HCT116 (cell line): ENCODE measurements around the gene SDF4. TPM values are rescaled to one million over a fixed set of nuclear protein-coding genes. Genes with fewer than 3 reads are reported as not detected.

Experiments
- ATAC-seq: fragments of 200-7000 bp; cut with Tn5 transposase; 2 replicates; pipeline ENCODE4 v1.9.1; 2020; ENCODE audit warnings: mild to moderate bottlenecking, moderate library complexity
- BruUV-seq: library from RNA; stranded (reverse); fragments of 400-500 nt; replicated peaks from 2 replicates; lab custom pipeline; 2021; lab: Mats Ljungman, UMichigan
- CTCF ChIA-PET: fragments of 300-600 bp; sonication (Branson Sonifier 250); formaldehyde crosslinking; loops from one replicate; lab custom pipeline; 2021; ENCODE audit warnings: antibody characterized with exemption; lab: Charles Lee
- POLR2A ChIA-PET: fragments of 300-600, 350-600 bp; sonication (Branson Sonifier 250); formaldehyde crosslinking; loops from one replicate; lab custom pipeline; 2021; ENCODE audit warnings: antibody characterized with exemption; lab: Charles Lee
- RAD21 ChIA-PET, 2 experiments: fragments of 300-600 bp; sonication (Branson Sonifier 250); formaldehyde crosslinking; loops; one replicate each; lab custom pipeline; 2023; ENCODE audit warnings: low total read pairs in 2 of 2; ENCODE audit not compliant: uncharacterized antibody in 2 of 2, unreplicated experiment in 2 of 2, low non-redundant PET in 1 of 2; lab: Charles Lee
- DNase-seq: peaks from one replicate; pipeline ENCODE4 v3.0.0-alpha.2; 2010; ENCODE audit warnings: low read depth, low spot score
- H2AFZ ChIP-seq: fragments of 200-600 bp; shearing (Covaris generic), sonication (generic); 2 replicates; pipeline ENCODE4 v1.6.1; 2017; ENCODE audit warnings: low read depth, mixed run types, mixed read lengths, antibody characterized with exemption, low read length; ENCODE audit not compliant: poor library complexity, severe bottlenecking
- H3K27ac ChIP-seq: 2 replicates; pipeline ENCODE4 v1.5.1; 2012; ENCODE audit warnings: low read depth, low read length
- H3K27me3 ChIP-seq: fragments of 200-600 bp; sonication (generic); 2 replicates; pipeline ENCODE4 v1.6.1; 2016; ENCODE audit warnings: mixed run types, low read length, mixed read lengths; ENCODE audit not compliant: insufficient read depth
- H3K36me3 ChIP-seq, 2 experiments: fragments of 200-500 bp in 1 of 2; fragments of 200-600 bp in 1 of 2; sonication (Bioruptor generic) in 1 of 2; sonication (generic) in 1 of 2; 2 replicates each; pipeline versions ENCODE4 v1.5.1 to v1.6.1; 2014 to 2016; ENCODE audit warnings: low read length in 2 of 2, inconsistent platforms in 1 of 2, mixed read lengths in 1 of 2, mixed run types in 1 of 2; ENCODE audit not compliant: insufficient read depth in 2 of 2, control insufficient read depth in 1 of 2
- H3K4me1 ChIP-seq, 2 experiments: fragments of 200-600 bp in 1 of 2; sonication (generic) in 1 of 2; 2 replicates each; pipeline versions ENCODE4 v1.5.1 to v1.6.1; 2012 to 2017; ENCODE audit warnings: low read length in 2 of 2, inconsistent platforms in 1 of 2, mild to moderate bottlenecking in 1 of 2, mixed read lengths in 1 of 2, mixed run types in 1 of 2, moderate library complexity in 1 of 2; ENCODE audit not compliant: insufficient read depth in 2 of 2, control insufficient read depth in 1 of 2
- H3K4me2 ChIP-seq: fragments of 200-600 bp; sonication (generic); 2 replicates; pipeline ENCODE4 v1.6.1; 2017; ENCODE audit warnings: mixed run types, low read length, mixed read lengths
- H3K4me3 ChIP-seq, 2 experiments: fragments of 200-600 bp in 1 of 2; sonication (generic) in 1 of 2; replicated peaks in 1 of 2; 2 replicates each; pipeline ENCODE4 v1.5.1; 2011 to 2016; ENCODE audit warnings: low read length in 2 of 2, control low read depth in 1 of 2, low read depth in 1 of 2, mild to moderate bottlenecking in 1 of 2, mixed read lengths in 1 of 2, mixed run types in 1 of 2
- H3K79me2 ChIP-seq: fragments of 200-600 bp; sonication (generic); 2 replicates; pipeline ENCODE4 v1.6.1; 2017; ENCODE audit warnings: mild to moderate bottlenecking, mixed run types, low read length, moderate library complexity, mixed read lengths; ENCODE audit not compliant: insufficient read depth
- H3K9ac ChIP-seq: fragments of 200-600 bp; sonication (generic); 2 replicates; pipeline ENCODE4 v1.6.1; 2016; ENCODE audit warnings: low read length, mixed read lengths
- H3K9me2 ChIP-seq: fragments of 200-600 bp; sonication (generic), shearing (Covaris generic); 2 replicates; pipeline ENCODE4 v1.6.1; 2017; ENCODE audit warnings: mixed run types, mild to moderate bottlenecking, moderate library complexity; ENCODE audit not compliant: insufficient read depth
- H3K9me3 ChIP-seq, 2 experiments: fragments of 200-500 bp in 1 of 2; fragments of 200-600 bp in 1 of 2; sonication (Bioruptor generic) in 1 of 2; sonication (generic) in 1 of 2; 2 replicates each; pipeline ENCODE4 v1.6.1; 2014 to 2017; ENCODE audit warnings: low read length in 2 of 2, mixed read lengths in 2 of 2, inconsistent platforms in 1 of 2, low read depth in 1 of 2, mild to moderate bottlenecking in 1 of 2, mixed run types in 1 of 2, moderate library complexity in 1 of 2; ENCODE audit not compliant: control insufficient read depth in 1 of 2, insufficient read depth in 1 of 2
- H4K20me1 ChIP-seq: fragments of 200-600 bp; sonication (generic), shearing (Covaris generic); 2 replicates; pipeline ENCODE4 v1.6.1; 2017; ENCODE audit warnings: mixed run types, mild to moderate bottlenecking, moderate library complexity; ENCODE audit not compliant: insufficient read depth
- CBX3 ChIP-seq: IDR thresholded peaks from 2 replicates; pipeline ENCODE4 v1.6.1; 2012; ENCODE audit warnings: low read depth
- CEBPB ChIP-seq: IDR thresholded peaks from 2 replicates; pipeline ENCODE4 v1.6.1; 2012; ENCODE audit warnings: low read depth
- EGR1 ChIP-seq: IDR thresholded peaks from 2 replicates; pipeline ENCODE4 v1.6.1; 2012; ENCODE audit warnings: low read depth
- ELF1 ChIP-seq: IDR thresholded peaks from 2 replicates; pipeline ENCODE4 v1.6.1; 2012; ENCODE audit warnings: low read depth, borderline replicate concordance
- EZH2 ChIP-seq: fragments of 200-600 bp; sonication (generic); IDR thresholded peaks from 2 replicates; pipeline ENCODE4 v1.6.1; 2017; ENCODE audit warnings: antibody characterized with exemption, mixed run types
- EZH2phosphoT487 ChIP-seq: fragments of 200-600 bp; IDR thresholded peaks from 2 replicates; pipeline ENCODE4 v1.6.1; 2018; ENCODE audit warnings: antibody characterized with exemption, borderline replicate concordance
- JUND ChIP-seq: IDR thresholded peaks from 2 replicates; pipeline ENCODE4 v1.6.1; 2012
- POLR2A ChIP-seq: IDR thresholded peaks from 2 replicates; pipeline ENCODE4 v1.7.0; 2011; ENCODE audit warnings: borderline replicate concordance; ENCODE audit not compliant: insufficient read depth, insufficient read length; ENCODE audit errors: extremely low read depth
- POLR2AphosphoS5 ChIP-seq: IDR thresholded peaks from 2 replicates; pipeline ENCODE4 v1.6.1; 2011; ENCODE audit warnings: mild to moderate bottlenecking, low read depth, low read length, moderate library complexity
- RAD21 ChIP-seq: IDR thresholded peaks from 2 replicates; pipeline ENCODE4 v1.6.1; 2012; ENCODE audit warnings: low read depth, mild to moderate bottlenecking
- SP1 ChIP-seq: IDR thresholded peaks from 2 replicates; pipeline ENCODE4 v1.6.1; 2012; ENCODE audit warnings: low read depth
- SRF ChIP-seq: IDR thresholded peaks from 2 replicates; pipeline ENCODE4 v1.6.1; 2012; ENCODE audit warnings: low read depth
- TCF7L2 ChIP-seq: IDR thresholded peaks from 2 replicates; pipeline ENCODE4 v1.7.0; 2011; ENCODE audit warnings: borderline replicate concordance, inconsistent platforms; ENCODE audit not compliant: insufficient read depth, insufficient read length; ENCODE audit errors: extremely low read depth
- YY1 ChIP-seq: IDR thresholded peaks from 2 replicates; pipeline ENCODE4 v1.6.1; 2011; ENCODE audit warnings: low read length, low read depth, moderate library complexity, mild to moderate bottlenecking; ENCODE audit not compliant: insufficient replicate concordance; ENCODE audit errors: extremely low read depth
- ZFX ChIP-seq: fragments of 450-650 bp; IDR thresholded peaks from 2 replicates; pipeline ENCODE4 v1.6.1; 2017
- ZNF274 ChIP-seq: fragments of 200-500 bp; sonication (Bioruptor generic); IDR thresholded peaks from 2 replicates; pipeline ENCODE4 v1.6.1; 2014; ENCODE audit warnings: mild to moderate bottlenecking, low read depth, low read length, inconsistent platforms
- intact Hi-C: fragments of 100-400 bp; cut with micrococcal nuclease; formaldehyde crosslinking; loops from 2 replicates; pipeline ENCODE4 v1.10.0; 2022
- total RNA-seq: library from RNA; stranded (reverse); gene quantifications from one replicate; pipeline ENCODE4 v1.2.1, GENCODE V29; 2021; ENCODE audit not compliant: unreplicated experiment
- TF ChIP-seq, protein P1 (sequence below): IDR thresholded peaks from 2 replicates; pipeline ENCODE4 v1.6.1; 2012
- TF ChIP-seq, protein P2 (sequence below), 3 experiments: fragments of 200-600 bp in 1 of 3; sonication (generic) in 1 of 3; IDR thresholded peaks in 2 of 3; conservative IDR thresholded peaks in 1 of 3; 2 replicates each; pipeline ENCODE4 v1.5.1; 2012 to 2017; ENCODE audit warnings: low read depth in 2 of 3, low read length in 2 of 3, antibody characterized with exemption in 1 of 3, borderline replicate concordance in 1 of 3, control low read depth in 1 of 3, mild to moderate bottlenecking in 1 of 3, mixed read lengths in 1 of 3, mixed run types in 1 of 3, moderate library complexity in 1 of 3; ENCODE audit not compliant: insufficient read depth in 1 of 3
- TF ChIP-seq, protein P3 (sequence below): IDR thresholded peaks from 2 replicates; pipeline ENCODE4 v1.6.1; 2012; ENCODE audit warnings: low read depth
- TF ChIP-seq, protein P4 (sequence below): IDR thresholded peaks from 2 replicates; pipeline ENCODE4 v1.6.1; 2011; ENCODE audit warnings: mild to moderate bottlenecking, low read length, moderate library complexity; ENCODE audit not compliant: insufficient replicate concordance; ENCODE audit errors: extremely low read depth

Gene SDF4
- total RNA-seq, 1 experiment from 2014 or later: 133 TPM

DNA sequence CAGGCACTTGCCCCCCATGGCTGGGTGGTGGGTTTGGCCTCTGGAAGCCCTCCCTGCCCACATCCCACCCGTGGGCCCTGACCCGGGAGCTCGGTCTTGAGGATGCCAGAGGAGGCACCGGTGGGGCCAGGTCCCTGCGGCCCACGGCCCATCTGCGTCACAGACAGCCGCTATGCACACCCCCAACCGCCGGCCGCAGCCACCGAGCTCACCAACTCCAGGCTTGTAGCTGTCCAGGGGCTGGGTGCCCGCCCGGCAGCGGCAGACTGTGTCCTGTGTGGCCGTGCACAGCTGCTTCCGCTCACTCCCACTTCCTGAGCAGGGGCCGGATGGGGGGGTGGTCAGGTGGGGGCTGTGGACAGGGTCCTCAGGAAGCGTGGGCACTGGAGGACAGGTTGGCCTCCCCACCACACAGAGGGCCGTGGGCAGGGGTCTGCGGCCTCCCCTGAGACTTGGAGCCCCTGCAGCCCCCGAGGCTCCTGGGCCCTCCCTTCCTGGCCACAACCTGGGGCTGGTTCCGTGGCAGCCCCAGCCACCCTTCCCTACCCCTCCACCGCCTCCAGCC is 18.9 kb downstream of the SDF4 start:
- Histone ChIP-seq H3K9ac (no peak overlapping the region), H3K79me2 (no peaks in the 10 kb centered on the region), H3K9me2 (no peaks in the 10 kb centered on the region), H4K20me1 (no peaks in the 10 kb centered on the region), H3K27ac (no peak overlapping the region), H2AFZ (no peak overlapping the region), H3K4me1 (peaks cover 12 to 16% of the 10 kb centered on the region in 2 experiments), H3K4me3 (no peak overlapping the region), H3K4me2 (no peak overlapping the region), H3K27me3 (no peaks in the 10 kb centered on the region), H3K9me3 (no peaks in the 10 kb centered on the region), H3K36me3 (peaks cover 2 to 10% of the 10 kb centered on the region in 2 experiments; a peak in 2 of 4 replicates)
- CTCF ChIA-PET: no interaction called here
- ATAC-seq (no peak), DNase-seq (no peak)
- RAD21 ChIA-PET: interaction anchor here in 1 of 2 experiments (0.6 kb wide), 1 partner anchor 81 kb away, joined by 3 read pairs; no protein-coding TSS in a partner anchor
- no TSS peak for BruUV-seq
- POLR2A ChIA-PET: interaction anchor here (1.7 kb wide), 1 partner anchor 48 kb away, joined by 3 read pairs; no protein-coding TSS in a partner anchor
- intact Hi-C loops: no loop called here
- TF ChIP-seq YY1 (no peak), JUND (no peak), POLR2AphosphoS5 (no peak), EGR1 (no peak), SRF (no peak), SP1 (no peak), EZH2phosphoT487 (no peak), ELF1 (no peak), POLR2A (no peak), ZFX (no peak), EZH2 (no peak), RAD21 (no peak), CBX3 (no peak), CEBPB (no peak), ZNF274 (no peak), TCF7L2 (no peak)
- TF ChIP-seq, protein P1, sequence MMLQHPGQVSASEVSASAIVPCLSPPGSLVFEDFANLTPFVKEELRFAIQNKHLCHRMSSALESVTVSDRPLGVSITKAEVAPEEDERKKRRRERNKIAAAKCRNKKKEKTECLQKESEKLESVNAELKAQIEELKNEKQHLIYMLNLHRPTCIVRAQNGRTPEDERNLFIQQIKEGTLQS: no peak
- TF ChIP-seq, protein P2, sequence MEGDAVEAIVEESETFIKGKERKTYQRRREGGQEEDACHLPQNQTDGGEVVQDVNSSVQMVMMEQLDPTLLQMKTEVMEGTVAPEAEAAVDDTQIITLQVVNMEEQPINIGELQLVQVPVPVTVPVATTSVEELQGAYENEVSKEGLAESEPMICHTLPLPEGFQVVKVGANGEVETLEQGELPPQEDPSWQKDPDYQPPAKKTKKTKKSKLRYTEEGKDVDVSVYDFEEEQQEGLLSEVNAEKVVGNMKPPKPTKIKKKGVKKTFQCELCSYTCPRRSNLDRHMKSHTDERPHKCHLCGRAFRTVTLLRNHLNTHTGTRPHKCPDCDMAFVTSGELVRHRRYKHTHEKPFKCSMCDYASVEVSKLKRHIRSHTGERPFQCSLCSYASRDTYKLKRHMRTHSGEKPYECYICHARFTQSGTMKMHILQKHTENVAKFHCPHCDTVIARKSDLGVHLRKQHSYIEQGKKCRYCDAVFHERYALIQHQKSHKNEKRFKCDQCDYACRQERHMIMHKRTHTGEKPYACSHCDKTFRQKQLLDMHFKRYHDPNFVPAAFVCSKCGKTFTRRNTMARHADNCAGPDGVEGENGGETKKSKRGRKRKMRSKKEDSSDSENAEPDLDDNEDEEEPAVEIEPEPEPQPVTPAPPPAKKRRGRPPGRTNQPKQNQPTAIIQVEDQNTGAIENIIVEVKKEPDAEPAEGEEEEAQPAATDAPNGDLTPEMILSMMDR (IDR thresholded peaks at IDR 0.05 in 2 of 3, conservative IDR thresholded peaks at IDR 0.05 in 1 of 3; ENCODE audit: borderline replicate concordance in 1 of 3, insufficient read depth in 1 of 3, low read depth in 2 of 3, low read length in 2 of 3): no peak
- TF ChIP-seq, protein P3, sequence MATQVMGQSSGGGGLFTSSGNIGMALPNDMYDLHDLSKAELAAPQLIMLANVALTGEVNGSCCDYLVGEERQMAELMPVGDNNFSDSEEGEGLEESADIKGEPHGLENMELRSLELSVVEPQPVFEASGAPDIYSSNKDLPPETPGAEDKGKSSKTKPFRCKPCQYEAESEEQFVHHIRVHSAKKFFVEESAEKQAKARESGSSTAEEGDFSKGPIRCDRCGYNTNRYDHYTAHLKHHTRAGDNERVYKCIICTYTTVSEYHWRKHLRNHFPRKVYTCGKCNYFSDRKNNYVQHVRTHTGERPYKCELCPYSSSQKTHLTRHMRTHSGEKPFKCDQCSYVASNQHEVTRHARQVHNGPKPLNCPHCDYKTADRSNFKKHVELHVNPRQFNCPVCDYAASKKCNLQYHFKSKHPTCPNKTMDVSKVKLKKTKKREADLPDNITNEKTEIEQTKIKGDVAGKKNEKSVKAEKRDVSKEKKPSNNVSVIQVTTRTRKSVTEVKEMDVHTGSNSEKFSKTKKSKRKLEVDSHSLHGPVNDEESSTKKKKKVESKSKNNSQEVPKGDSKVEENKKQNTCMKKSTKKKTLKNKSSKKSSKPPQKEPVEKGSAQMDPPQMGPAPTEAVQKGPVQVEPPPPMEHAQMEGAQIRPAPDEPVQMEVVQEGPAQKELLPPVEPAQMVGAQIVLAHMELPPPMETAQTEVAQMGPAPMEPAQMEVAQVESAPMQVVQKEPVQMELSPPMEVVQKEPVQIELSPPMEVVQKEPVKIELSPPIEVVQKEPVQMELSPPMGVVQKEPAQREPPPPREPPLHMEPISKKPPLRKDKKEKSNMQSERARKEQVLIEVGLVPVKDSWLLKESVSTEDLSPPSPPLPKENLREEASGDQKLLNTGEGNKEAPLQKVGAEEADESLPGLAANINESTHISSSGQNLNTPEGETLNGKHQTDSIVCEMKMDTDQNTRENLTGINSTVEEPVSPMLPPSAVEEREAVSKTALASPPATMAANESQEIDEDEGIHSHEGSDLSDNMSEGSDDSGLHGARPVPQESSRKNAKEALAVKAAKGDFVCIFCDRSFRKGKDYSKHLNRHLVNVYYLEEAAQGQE: no peak
- TF ChIP-seq, protein P4, sequence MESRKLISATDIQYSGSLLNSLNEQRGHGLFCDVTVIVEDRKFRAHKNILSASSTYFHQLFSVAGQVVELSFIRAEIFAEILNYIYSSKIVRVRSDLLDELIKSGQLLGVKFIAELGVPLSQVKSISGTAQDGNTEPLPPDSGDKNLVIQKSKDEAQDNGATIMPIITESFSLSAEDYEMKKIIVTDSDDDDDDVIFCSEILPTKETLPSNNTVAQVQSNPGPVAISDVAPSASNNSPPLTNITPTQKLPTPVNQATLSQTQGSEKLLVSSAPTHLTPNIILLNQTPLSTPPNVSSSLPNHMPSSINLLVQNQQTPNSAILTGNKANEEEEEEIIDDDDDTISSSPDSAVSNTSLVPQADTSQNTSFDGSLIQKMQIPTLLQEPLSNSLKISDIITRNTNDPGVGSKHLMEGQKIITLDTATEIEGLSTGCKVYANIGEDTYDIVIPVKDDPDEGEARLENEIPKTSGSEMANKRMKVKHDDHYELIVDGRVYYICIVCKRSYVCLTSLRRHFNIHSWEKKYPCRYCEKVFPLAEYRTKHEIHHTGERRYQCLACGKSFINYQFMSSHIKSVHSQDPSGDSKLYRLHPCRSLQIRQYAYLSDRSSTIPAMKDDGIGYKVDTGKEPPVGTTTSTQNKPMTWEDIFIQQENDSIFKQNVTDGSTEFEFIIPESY: no peak
